Activated CD4-positive, alpha-beta T cell treated with anti-CD3 and anti-CD28 coated beads for 36 hours (primary cell): Measurements from ENCODE around the gene TNIP3. TPM values are rescaled to one million over a fixed set of nuclear protein-coding genes. Genes with fewer than 3 reads are reported as not detected.
"Not testable (repeated sequence)": the region's sequence is repeated elsewhere in the genome, so short reads cannot be mapped to it uniquely, and the experiment has no call there.

Experiments used
- ATAC-seq: fragments of 200-7000 bp; cut with Tn5 transposase; one replicate; pipeline ENCODE4 v1.10.0; 2021; ENCODE audit warnings: mild to moderate bottlenecking, moderate library complexity
- CTCF ChIA-PET: fragments of 350-600 bp; sonication (Branson Sonifier 250); formaldehyde crosslinking; loops from one replicate; lab custom pipeline; 2021; ENCODE audit warnings: antibody characterized with exemption; lab: Charles Lee
- POLR2A ChIA-PET: fragments of 350-600 bp; sonication (Branson Sonifier 250); formaldehyde crosslinking; loops from one replicate; lab custom pipeline; 2021; ENCODE audit warnings: antibody characterized with exemption, inconsistent platforms; lab: Charles Lee
- DNase-seq: peaks from one replicate; pipeline ENCODE4 v3.0.0-alpha.2; 2020
- H3K27ac Mint-ChIP-seq: one replicate; pipeline ENCODE4 v1.8.0; 2021; ENCODE audit warnings: mixed read lengths
- H3K27me3 Mint-ChIP-seq: one replicate; pipeline ENCODE4 v1.8.0; 2021; ENCODE audit warnings: mixed read lengths
- H3K36me3 Mint-ChIP-seq: one replicate; pipeline ENCODE4 v1.8.0; 2021; ENCODE audit warnings: low read depth, mixed read lengths
- H3K4me1 Mint-ChIP-seq: one replicate; pipeline ENCODE4 v1.8.0; 2021; ENCODE audit warnings: mixed read lengths
- H3K4me3 Mint-ChIP-seq: one replicate; pipeline ENCODE4 v1.8.0; 2021; ENCODE audit warnings: mild to moderate bottlenecking, moderate library complexity, mixed read lengths
- H3K9me3 Mint-ChIP-seq: one replicate; pipeline ENCODE4 v1.8.0; 2021; ENCODE audit warnings: low read depth, mixed read lengths
- intact Hi-C, 2 experiments: fragments of 100-400 bp; cut with DNase I in 1 of 2; cut with micrococcal nuclease in 1 of 2; formaldehyde crosslinking; loops; one replicate each; pipeline versions ENCODE4 v1.14.2 to v1.15.1; 2022 to 2024; cut with DNase I, micrococcal nuclease
- total RNA-seq, 2 experiments: library from RNA; stranded (reverse); gene quantifications; one replicate each; pipeline ENCODE4 v1.2.3, GENCODE V29; 2021

TNIP3 gene
- total RNA-seq, 2 experiments from 2014 or later: 3.7 to 4.8 TPM

GRCh38 chr4:121180558-121180957 lies 16.4 kb upstream of the TNIP3 start:
- Mint-ChIP-seq H3K4me1 (peaks cover 80% of the 10 kb centered on the region), H3K36me3 (peaks cover 21% of the 10 kb centered on the region), H3K4me3 (peak overlapping the region; percentile 73), H3K27me3 (no peaks in the 10 kb centered on the region), H3K9me3 (peaks cover 2% of the 10 kb centered on the region), H3K27ac (peak overlapping the region; percentile 85)
- no peak for DNase-seq
- ChIA-PET POLR2A (interaction anchor here (0.7 kb wide), 1 partner anchor 1112 kb away, joined by 3 read pairs; no protein-coding TSS in a partner anchor), CTCF (interaction anchor here (0.8 to 1.4 kb wide), 5 partner anchors 9 to 70 kb away, joined by 3 to 8 read pairs (median 5); no protein-coding TSS in a partner anchor)
- peak; percentile 70 for ATAC-seq
- intact Hi-C loops: loop anchor here in 1 of 2 experiments (1.0 to 5.0 kb wide), 3 partner anchors 9 to 43 kb away; no protein-coding TSS in a partner anchor

- Mint-ChIP-seq H3K4me3 (no peak overlapping the region), H3K27me3 (no peaks in the 10 kb centered on the region), H3K27ac (no peak overlapping the region), H3K9me3 (peaks cover 2% of the 10 kb centered on the region), H3K36me3 (peaks cover 15% of the 10 kb centered on the region), H3K4me1 (peaks cover 72% of the 10 kb centered on the region)
- intact Hi-C loops: loop anchor here in 1 of 2 experiments (2.0 kb wide), 1 partner anchor 23 kb away; no protein-coding TSS in a partner anchor
- DNase-seq: no peak
- ATAC-seq: no peak
- ChIA-PET POLR2A (no interaction called here), CTCF (interaction anchor here (0.6 to 2.3 kb wide), 6 partner anchors 10 to 719 kb away, joined by 3 to 10 read pairs (median 3); no protein-coding TSS in a partner anchor)
Measured at GRCh38 chr4:121177246-121178137, 13.4 kb upstream of the TNIP3 start.

- H3K27ac Mint-ChIP-seq: no peak overlapping the region
- DNase-seq (no peak), ATAC-seq (no peak)
- peaks cover 15% of the 10 kb centered on the region for H3K36me3 Mint-ChIP-seq
- peaks cover 69% of the 10 kb centered on the region for H3K4me1 Mint-ChIP-seq
- intact Hi-C loops: no loop called here
- ChIA-PET CTCF (interaction anchor here (0.6 to 1.2 kb wide), 8 partner anchors 10 to 132 kb away, joined by 3 to 7 read pairs (median 4); no protein-coding TSS in a partner anchor), POLR2A (interaction anchor here (0.6 kb wide), 1 partner anchor 584 kb away, joined by 5 read pairs; no protein-coding TSS in a partner anchor)
- H3K27me3 Mint-ChIP-seq: no peaks in the 10 kb centered on the region
- no peak overlapping the region for H3K4me3 Mint-ChIP-seq
- H3K9me3 Mint-ChIP-seq: peaks cover 2% of the 10 kb centered on the region
Measured at GRCh38 chr4:121176082-121176934, 12.2 kb upstream of the TNIP3 start.

- intact Hi-C loops, H3K9me3 Mint-ChIP-seq, DNase-seq, H3K4me3 Mint-ChIP-seq, H3K27me3 Mint-ChIP-seq, H3K36me3 Mint-ChIP-seq, POLR2A ChIA-PET, H3K27ac Mint-ChIP-seq, ATAC-seq: not testable (repeated sequence)
- CTCF ChIA-PET: interaction anchor here (1.0 to 1.9 kb wide), 3 partner anchors 9 to 21 kb away, joined by 3 to 8 read pairs (median 3); no protein-coding TSS in a partner anchor
- H3K4me1 Mint-ChIP-seq: peaks cover 40% of the 10 kb centered on the region
Measured at GRCh38 chr4:121171477-121171876, 7.4 kb upstream of the TNIP3 start.

GRCh38 chr4:121168446-121169281 lies 4.5 kb upstream of the TNIP3 start:
- CTCF ChIA-PET: interaction anchor here (0.6 to 1.1 kb wide), 2 partner anchors 31 to 1409 kb away, joined by 3 to 4 read pairs; no protein-coding TSS in a partner anchor

GRCh38 chr4:121166976-121167375 lies 2.9 kb upstream of the TNIP3 start:
- no peaks in the 10 kb centered on the region for H3K36me3 Mint-ChIP-seq
- ATAC-seq: no peak
- H3K27ac Mint-ChIP-seq: no peak overlapping the region
- DNase-seq: no peak
- ChIA-PET POLR2A (no interaction called here), CTCF (interaction anchor here (1.1 to 1.5 kb wide), 4 partner anchors 9 to 141 kb away, joined by 3 to 6 read pairs (median 4); no protein-coding TSS in a partner anchor)
- H3K9me3 Mint-ChIP-seq: no peaks in the 10 kb centered on the region
- intact Hi-C loops: no loop called here
- H3K4me1 Mint-ChIP-seq: peaks cover 43% of the 10 kb centered on the region
- H3K27me3 Mint-ChIP-seq: no peaks in the 10 kb centered on the region
- no peak overlapping the region for H3K4me3 Mint-ChIP-seq

More at GRCh38 chr4:121168446-121169281, 4.5 kb upstream of the TNIP3 start:
- no peaks in the 10 kb centered on the region for H3K9me3 Mint-ChIP-seq
- ATAC-seq (no peak), DNase-seq (no peak)
- POLR2A ChIA-PET: no interaction called here
- intact Hi-C loops: no loop called here
- H3K4me1 Mint-ChIP-seq: peaks cover 47% of the 10 kb centered on the region
- no peaks in the 10 kb centered on the region for H3K27me3 Mint-ChIP-seq
- no peaks in the 10 kb centered on the region for H3K36me3 Mint-ChIP-seq
- H3K4me3 Mint-ChIP-seq: no peak overlapping the region
- no peak overlapping the region for H3K27ac Mint-ChIP-seq

GRCh38 chr4:121165206-121165605 lies 1.1 kb upstream of the TNIP3 start:
- POLR2A ChIA-PET: no interaction called here
- peaks cover 5% of the 10 kb centered on the region for H3K36me3 Mint-ChIP-seq
- peaks cover 2% of the 10 kb centered on the region for H3K9me3 Mint-ChIP-seq
- CTCF ChIA-PET: interaction anchor here (2.0 kb wide), 1 partner anchor 27 kb away, joined by 7 read pairs; no protein-coding TSS in a partner anchor
- H3K27ac Mint-ChIP-seq: peak overlapping the region; percentile 21
- H3K4me1 Mint-ChIP-seq: peaks cover 42% of the 10 kb centered on the region
- DNase-seq (no peak), ATAC-seq (peak; percentile 36)
- no peak overlapping the region for H3K4me3 Mint-ChIP-seq
- H3K27me3 Mint-ChIP-seq: no peaks in the 10 kb centered on the region
- intact Hi-C loops: no loop called here

- Mint-ChIP-seq H3K36me3 (peaks cover 13% of the 10 kb centered on the region), H3K9me3 (peaks cover 2% of the 10 kb centered on the region), H3K27ac (peak overlapping the region; percentile 51), H3K4me1 (peaks cover 42% of the 10 kb centered on the region), H3K27me3 (peaks cover 12% of the 10 kb centered on the region), H3K4me3 (peak overlapping the region; percentile 71)
- CTCF ChIA-PET: interaction anchor here (0.7 to 1.8 kb wide), 5 partner anchors 9 to 147 kb away, joined by 3 to 6 read pairs (median 3); no protein-coding TSS in a partner anchor
- no peak for ATAC-seq
- DNase-seq: peak; percentile 26
- intact Hi-C loops: no loop called here
- POLR2A ChIA-PET: no interaction called here
Measured at GRCh38 chr4:121156822-121157769, 7.0 kb downstream of the TNIP3 start.

GRCh38 chr4:121155893-121156292 lies 8.2 kb downstream of the TNIP3 start:
- Mint-ChIP-seq H3K4me3 (peak overlapping the region; percentile 4), H3K36me3 (peaks cover 13% of the 10 kb centered on the region), H3K27ac (no peak overlapping the region), H3K4me1 (peaks cover 53% of the 10 kb centered on the region), H3K9me3 (peaks cover 4% of the 10 kb centered on the region), H3K27me3 (peaks cover 12% of the 10 kb centered on the region)
- DNase-seq (no peak), ATAC-seq (no peak)
- ChIA-PET CTCF (interaction anchor here (1.0 to 2.0 kb wide), 3 partner anchors 17 to 37 kb away, joined by 3 to 9 read pairs (median 3); no protein-coding TSS in a partner anchor), POLR2A (no interaction called here)
- intact Hi-C loops: loop anchor here (2.0 kb wide), 3 partner anchors 17 to 25 kb away; no protein-coding TSS in a partner anchor
